ENCODE data around the gene SLC35E4. TPM values are rescaled to one million over a fixed set of nuclear protein-coding genes. Genes with fewer than 3 reads are reported as not detected.

SLC35E4 gene
- total and polyA plus RNA-seq, 9 of the 15 experiments (the other 6 are each of a cell fraction or from before 2014, with no cell fraction given) = 0.06 to 2.3 (median 0.86) TPM; not detected in 1

GRCh38 chr22:30636226-30637077, 871 bp downstream of the SLC35E4 start:
- Histone ChIP-seq H3K9me1 (ENCODE audit: control insufficient read depth, insufficient read depth, low read length) (no peaks in the 10 kb centered on the region), H3K36me3 (ENCODE audit: control insufficient read depth, insufficient read depth, low read length) (no peaks in the 10 kb centered on the region), H3K27me3 (ENCODE audit: control insufficient read depth in 2 of 2, insufficient read depth in 2 of 2, low read length in 2 of 2) (no peaks in the 10 kb centered on the region), H3K9ac (ENCODE audit: insufficient read depth in 1 of 2, low read depth in 2 of 2, low read length in 2 of 2) (peak overlapping the region; percentile 51 to 92), H3K4me3 (peak overlapping the region; percentile 39), H3K4me2 (ENCODE audit: insufficient read depth, low read length) (peak overlapping the region; percentile 75), H3K79me2 (ENCODE audit: control insufficient read depth, insufficient read depth, low read length) (no peaks in the 10 kb centered on the region), H2AFZ (ENCODE audit: low read depth, low read length) (peak overlapping the region; percentile 93), H3K9me3 (replicated peaks; ENCODE audit: control insufficient read depth, insufficient read depth, low read depth, low read length) (no peaks in the 10 kb centered on the region), H4K20me1 (replicated peaks; ENCODE audit: control insufficient read depth, insufficient read depth, low read length) (no peaks in the 10 kb centered on the region), H3K4me1 (replicated peaks in 1 of 2; ENCODE audit: control insufficient read depth in 2 of 2, insufficient read depth in 2 of 2, low read length in 2 of 2) (peaks cover 5 to 32% of the 10 kb centered on the region in 2 experiments; a peak in 4 of 5 replicates), H3K27ac (ENCODE audit: extremely low read depth, low read depth, low read length) (no peak overlapping the region; the same call in 2 of the 3 replicates)
- ATAC-seq (no peak), FAIRE-seq (no peak), DNase-seq (ENCODE audit: extremely low read depth in 1 of 4, low spot score in 3 of 4) (peak in 1 of 4 experiments; percentile 3)
- POLR2A ChIA-PET = interaction anchor here (0.6 to 2.1 kb wide), 4 partner anchors 8 to 191 kb away, joined by 3 to 5 read pairs (median 4); no protein-coding TSS in a partner anchor
- intact Hi-C loops (cut with micrococcal nuclease) = no loop called here
- WGBS (ENCODE audit: insufficient coverage, low coverage, missing lambda C conversion rate) = 68% methylated on average over 23 of the region's 45 CpGs
- TF ChIP-seq HNRNPL (IDR thresholded peaks at IDR 0.05; ENCODE audit: low read depth, low read length) (peak; percentile 70; the same call in 1 of the 2 replicates), ZNF785 (CRISPR knock-in tag; IDR thresholded peaks at IDR 0.05) (no peak), ZBTB33 (CRISPR knock-in tag; IDR thresholded peaks at IDR 0.05) (peak; percentile 74)
- TSS peak; percentile 55 for BruUV-seq (replicated peaks)
- in situ Hi-C loops (cut with MboI) = no loop called here
- CTCF ChIA-PET (ENCODE audit: low intra/inter-chr PET ratio) = no interaction called here
